Right cardiac atrium (tissue), 5 donors: Measurements from ENCODE around the gene B4GALT5. TPM values are rescaled to one million over a fixed set of nuclear protein-coding genes. Genes with fewer than 3 reads are reported as not detected.
"Not testable (repeated sequence)": the region's sequence is repeated elsewhere in the genome, so short reads cannot be mapped to it uniquely, and the experiment has no call there.

Experiments
- ATAC-seq, 2 donors: fragments of 200-7000 bp; cut with Tn5 transposase; one replicate each; pipeline versions ENCODE4 v1.8.0 to v1.9.1; 2020; ENCODE audit warnings: moderate library complexity in 2 of 2, mild to moderate bottlenecking in 1 of 2
- DNase-seq, 3 donors: peaks; one replicate each; pipeline ENCODE4 v3.0.0-alpha.2; 2020
- H3K27ac ChIP-seq: one replicate; pipeline ENCODE4 v1.5.1; 2013; ENCODE audit warnings: mild to moderate bottlenecking, low read length, control low read depth, moderate library complexity
- H3K27me3 ChIP-seq: one replicate; pipeline ENCODE4 v1.6.1; 2013; ENCODE audit not compliant: control insufficient read depth, insufficient read depth
- H3K4me1 ChIP-seq: one replicate; pipeline ENCODE4 v1.6.1; 2013; ENCODE audit warnings: low read length; ENCODE audit not compliant: control insufficient read depth, insufficient read depth
- H3K4me3 ChIP-seq: one replicate; pipeline ENCODE4 v1.5.1; 2013; ENCODE audit warnings: low read length, control low read depth
- H3K9me3 ChIP-seq: one replicate; pipeline ENCODE4 v1.6.1; 2013; ENCODE audit warnings: low read length; ENCODE audit not compliant: control insufficient read depth
- WGBS: extraction: QIAGEN DNeasy Blood & Tissue Kit; methylation state at CpG from one replicate; pipeline ENCODE4 v1.1.7; 2013; 5-methylcytosine and 5-hydroxymethylcytosine counted together
- intact Hi-C, 4 donors: fragments of 100-400 bp; cut with DNase I; formaldehyde crosslinking; loops; one replicate each; pipeline versions ENCODE4 v1.11.0 to v1.14.0; 2022 to 2023
- polyA plus RNA-seq: library from polyadenylated mRNA; stranded (reverse); fragments of 200-250 nt; gene quantifications from one replicate; pipeline ENCODE4 v1.2.3, GENCODE V29; 2013
- total RNA-seq, 4 donors: library from RNA; stranded (reverse); fragmentation: NEBNext Ultra II Directional; extraction: Animal tissue kit (Norgen Biotek cat#: 25700); gene quantifications; one replicate each; pipeline ENCODE4 v1.2.1, GENCODE V29; 2021
- donor health status: healthy with polysubstance abuse.
- donor health status: DM: no; HTN: yes; CAD: no.
- donor health status: DM: no; HTN: no; CAD: no.
- donor health status: DM: no; HTN: yes; CAD: no; lungs with severe emphysema.
- donor health status: DM: yes; HTN: yes; CAD: no.

B4GALT5 gene
- total and polyA plus RNA-seq, 5 donors: 13.8 to 33.6 (median 23.2) TPM

DNA sequence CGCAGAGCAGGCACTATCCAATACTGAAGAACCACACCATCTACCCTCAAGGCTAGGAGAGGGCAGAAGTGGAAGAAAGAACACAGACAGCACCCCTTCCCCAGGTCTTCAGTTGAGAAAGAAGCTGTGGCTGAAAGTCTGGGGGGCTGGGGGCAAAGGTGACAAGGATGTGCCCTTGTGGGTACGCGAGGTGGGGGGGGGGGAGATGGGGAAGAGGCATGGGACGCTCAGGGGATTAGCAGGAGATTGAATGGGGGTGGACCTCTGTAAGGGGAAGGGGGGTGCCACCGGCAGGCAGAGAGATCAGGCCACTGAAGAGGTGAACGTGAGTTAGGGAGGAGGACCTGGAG lies 1.1 kb downstream of the B4GALT5 start:
- ATAC-seq: peak; percentile 5 to 7
- Histone ChIP-seq H3K9me3 (no peaks in the 10 kb centered on the region), H3K4me1 (peaks cover 4% of the 10 kb centered on the region), H3K4me3 (peak overlapping the region; percentile 94), H3K27me3 (no peaks in the 10 kb centered on the region), H3K27ac (no peak overlapping the region)
- intact Hi-C loops: loop anchor here in 3 of 4 donors (10.0 kb wide), 2 partner anchors 72 to 102 kb away; partner anchors contain the start of gene SLC9A8 (in 2 of the 3)
- 0% methylated on average over 6 of the region's 6 CpGs for WGBS
- no peak for DNase-seq

- no peak for DNase-seq
- no peaks in the 10 kb centered on the region for H3K27me3 ChIP-seq
- H3K4me3 ChIP-seq: peak overlapping the region; percentile 94
- H3K27ac ChIP-seq: peak overlapping the region; percentile 49
- ATAC-seq: peak in 1 of 2 donors; percentile 3
- no peaks in the 10 kb centered on the region for H3K9me3 ChIP-seq
- peaks cover 4% of the 10 kb centered on the region for H3K4me1 ChIP-seq
- intact Hi-C loops: loop anchor here in 3 of 4 donors (10.0 kb wide), 2 partner anchors 73 to 103 kb away; partner anchors contain the start of gene SLC9A8 (in 2 of the 3)
- WGBS: 48% methylated on average over 4 of the region's 4 CpGs
Measured at GRCh38 chr20:49712118-49712517, 1.6 kb downstream of the B4GALT5 start.

- ATAC-seq (no peak), DNase-seq (no peak)
- 53% methylated on average over 3 of the region's 3 CpGs for WGBS
- H3K4me3 ChIP-seq: peak overlapping the region; percentile 94
- intact Hi-C loops: loop anchor here in 3 of 4 donors (10.0 kb wide), 2 partner anchors 73 to 103 kb away; partner anchors contain the start of gene SLC9A8 (in 2 of the 3)
- H3K9me3 ChIP-seq: no peaks in the 10 kb centered on the region
- peaks cover 4% of the 10 kb centered on the region for H3K4me1 ChIP-seq
- no peaks in the 10 kb centered on the region for H3K27me3 ChIP-seq
- no peak overlapping the region for H3K27ac ChIP-seq
Measured at GRCh38 chr20:49711667-49711987, 2.1 kb downstream of the B4GALT5 start.

DNA sequence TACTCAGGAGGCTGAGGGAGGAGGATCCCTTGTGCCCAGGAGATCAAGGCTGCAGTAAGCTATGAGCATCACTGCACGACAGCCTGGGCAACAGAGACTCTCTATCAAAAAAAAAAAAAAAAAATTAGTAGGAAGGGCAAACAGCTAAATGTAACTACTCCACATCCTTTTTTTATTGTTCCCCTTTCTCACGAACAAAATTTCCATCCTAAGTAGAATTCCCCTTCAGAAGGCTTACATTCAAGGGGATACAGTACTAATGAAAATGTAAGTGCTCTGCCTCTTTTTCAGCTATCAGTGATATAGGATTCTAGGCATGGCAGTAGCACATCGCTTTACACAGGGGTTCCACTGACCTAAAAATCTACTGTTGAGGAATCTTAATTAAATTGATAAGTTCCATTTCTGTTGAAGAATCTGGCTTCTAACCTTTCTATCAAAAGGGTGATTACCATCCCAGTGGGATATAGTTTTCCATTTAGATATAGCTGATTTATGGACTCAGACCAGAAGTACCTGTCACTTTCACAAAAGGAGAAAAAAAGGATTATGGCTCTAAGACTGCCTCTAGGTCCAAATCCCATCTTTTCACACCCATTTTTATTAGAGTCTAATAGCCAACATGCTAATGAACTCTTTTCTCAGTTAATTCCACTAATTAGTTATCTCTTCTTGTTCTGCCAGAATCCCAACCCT lies 2.6 kb downstream of the B4GALT5 start:
- Histone ChIP-seq H3K4me3 (no peak overlapping the region), H3K27ac (no peak overlapping the region), H3K27me3 (no peaks in the 10 kb centered on the region), H3K4me1 (peaks cover 6% of the 10 kb centered on the region), H3K9me3 (no peaks in the 10 kb centered on the region)
- intact Hi-C loops: loop anchor here in 3 of 4 donors (10.0 kb wide), 2 partner anchors 74 to 104 kb away; partner anchors contain the start of gene SLC9A8 (in 2 of the 3)
- no peak for ATAC-seq
- 31% methylated on average over 3 of the region's 3 CpGs for WGBS
- no peak for DNase-seq

DNA sequence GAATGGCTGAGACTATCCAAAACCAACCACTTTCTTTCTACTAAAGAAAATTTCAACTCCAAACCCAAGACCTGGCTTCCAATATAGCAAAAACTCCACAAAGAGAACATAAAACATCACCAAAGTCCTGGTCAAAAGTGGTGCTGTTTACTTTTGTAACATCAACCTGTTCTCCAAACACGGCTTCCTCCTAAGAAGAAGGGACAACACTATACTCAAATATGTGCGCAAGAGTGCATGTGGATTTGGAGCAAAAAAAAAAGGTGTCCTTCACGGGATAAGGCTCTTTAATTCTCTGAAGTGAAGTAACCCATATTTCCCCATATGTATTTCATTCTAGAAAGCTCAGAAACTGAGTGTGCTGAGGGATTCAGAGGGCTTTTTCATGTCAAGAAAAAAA lies 6.6 kb downstream of the B4GALT5 start:
- intact Hi-C loops: no loop called here
- Histone ChIP-seq H3K27ac (peak overlapping the region; percentile 36), H3K4me1 (peaks cover 8% of the 10 kb centered on the region), H3K27me3 (no peaks in the 10 kb centered on the region), H3K9me3 (no peaks in the 10 kb centered on the region), H3K4me3 (no peak overlapping the region)
- no peak for ATAC-seq
- DNase-seq: no peak
- WGBS: 70% methylated on average over 3 of the region's 3 CpGs

GRCh38 chr20:49706630-49707091 lies 7.0 kb downstream of the B4GALT5 start:
- 33% methylated on average over 5 of the region's 5 CpGs for WGBS
- Histone ChIP-seq H3K4me1 (peaks cover 8% of the 10 kb centered on the region), H3K4me3 (no peak overlapping the region), H3K27me3 (no peaks in the 10 kb centered on the region), H3K9me3 (no peaks in the 10 kb centered on the region), H3K27ac (peak overlapping the region; percentile 46)
- DNase-seq (no peak), ATAC-seq (peak; percentile 53 to 61)
- intact Hi-C loops: no loop called here

DNA sequence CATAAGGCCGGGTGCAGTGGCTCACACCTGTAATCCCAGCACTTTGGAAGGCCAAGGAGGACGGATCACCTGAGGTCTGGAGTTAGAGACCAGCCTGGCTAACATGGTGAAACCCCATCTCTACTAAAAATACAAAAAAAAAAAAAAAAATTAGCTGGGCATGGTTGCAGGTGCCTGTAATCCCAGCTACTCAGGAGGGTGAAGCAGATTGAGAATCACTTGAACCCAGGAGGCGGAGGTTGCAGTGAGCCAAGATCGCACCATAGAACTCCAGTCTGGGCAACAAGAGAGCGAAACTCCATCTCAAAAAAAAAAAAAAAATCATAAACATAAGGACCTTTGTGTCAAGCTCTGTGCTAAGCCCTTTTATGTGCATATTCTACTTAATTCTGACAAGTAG lies 7.8 kb downstream of the B4GALT5 start:
- not testable (repeated sequence) for H3K27ac ChIP-seq

DNA sequence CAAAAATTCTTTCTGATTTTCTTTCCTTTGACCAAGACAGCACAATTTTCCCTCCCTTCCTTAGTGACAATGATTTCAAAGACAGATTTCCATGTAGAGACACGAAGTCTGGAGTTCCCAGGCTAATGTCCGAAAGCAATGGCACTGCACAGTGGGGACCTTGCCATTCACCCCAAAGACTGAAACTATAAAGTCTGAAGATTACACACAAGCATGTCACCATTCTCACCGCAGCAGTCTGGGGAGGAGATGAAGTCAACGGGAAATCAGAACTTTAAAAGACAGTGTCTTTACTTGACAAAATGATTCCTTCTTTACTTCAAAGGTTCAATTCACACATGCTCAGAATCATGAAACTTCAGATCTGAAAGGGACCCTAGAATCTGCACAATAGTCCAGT lies 8.3 kb downstream of the B4GALT5 start:
- no peaks in the 10 kb centered on the region for H3K9me3 ChIP-seq
- H3K27me3 ChIP-seq: no peaks in the 10 kb centered on the region
- H3K27ac ChIP-seq: no peak overlapping the region
- DNase-seq: no peak
- 63% methylated on average over 4 of the region's 4 CpGs for WGBS
- H3K4me3 ChIP-seq: no peak overlapping the region
- intact Hi-C loops: no loop called here
- peaks cover 8% of the 10 kb centered on the region for H3K4me1 ChIP-seq
- no peak for ATAC-seq

More for the DNA sequence above, 7.8 kb downstream of the B4GALT5 start:
- DNase-seq, H3K4me3 ChIP-seq, H3K27me3 ChIP-seq, ATAC-seq, H3K4me1 ChIP-seq, intact Hi-C loops, H3K9me3 ChIP-seq: not testable (repeated sequence)
- 85% methylated on average over 5 of the region's 5 CpGs for WGBS

DNA sequence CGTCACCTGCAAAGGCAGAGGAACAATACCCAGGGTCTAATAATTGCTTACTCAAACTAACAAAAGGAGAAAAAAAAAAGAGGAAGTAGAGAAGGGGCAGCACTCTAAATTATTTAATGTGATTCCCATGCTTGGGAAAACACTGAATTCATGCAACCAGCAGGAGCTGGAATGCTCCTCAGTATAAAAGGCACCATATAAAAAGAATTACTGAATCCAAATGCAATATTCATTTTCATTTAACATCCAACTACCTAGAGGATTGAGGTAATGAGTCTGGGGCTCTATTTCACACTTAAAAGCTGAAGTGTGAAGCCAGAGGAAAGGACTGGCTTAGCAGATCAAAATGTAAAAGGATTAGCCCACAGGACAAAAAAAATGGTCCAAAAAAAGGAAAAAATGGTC lies 8.7 kb downstream of the B4GALT5 start:
- Histone ChIP-seq H3K4me3 (no peak overlapping the region), H3K4me1 (peaks cover 8% of the 10 kb centered on the region), H3K9me3 (no peaks in the 10 kb centered on the region), H3K27ac (no peak overlapping the region), H3K27me3 (no peaks in the 10 kb centered on the region)
- intact Hi-C loops: no loop called here
- WGBS: 63% methylated on average over 1 of the region's 1 CpG
- ATAC-seq: no peak
- DNase-seq: no peak

DNA sequence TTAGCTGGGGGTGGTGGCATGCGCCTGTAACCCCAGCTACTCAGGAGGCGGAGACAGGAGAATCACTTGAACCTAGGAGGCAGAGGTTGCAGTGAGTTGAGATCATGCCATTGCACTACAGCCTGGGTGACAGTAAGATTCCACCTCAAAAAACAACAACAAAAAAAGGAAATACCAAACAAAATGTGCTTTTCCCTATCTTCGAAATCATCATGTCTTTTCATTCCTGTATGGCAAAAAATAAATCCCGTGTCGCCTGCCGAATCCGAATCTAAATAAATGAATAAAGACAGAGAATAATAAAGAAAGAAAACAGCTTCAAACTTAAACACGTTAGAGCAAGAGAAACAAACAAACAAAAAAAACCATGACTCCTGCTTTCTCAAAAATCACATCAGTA lies 11.8 kb downstream of the B4GALT5 start:
- intact Hi-C loops: no loop called here
- no peak for DNase-seq
- 75% methylated on average over 8 of the region's 8 CpGs for WGBS
- Histone ChIP-seq H3K4me1 (peaks cover 9% of the 10 kb centered on the region), H3K27me3 (no peaks in the 10 kb centered on the region), H3K9me3 (no peaks in the 10 kb centered on the region), H3K4me3 (no peak overlapping the region), H3K27ac (no peak overlapping the region)
- no peak for ATAC-seq

DNA sequence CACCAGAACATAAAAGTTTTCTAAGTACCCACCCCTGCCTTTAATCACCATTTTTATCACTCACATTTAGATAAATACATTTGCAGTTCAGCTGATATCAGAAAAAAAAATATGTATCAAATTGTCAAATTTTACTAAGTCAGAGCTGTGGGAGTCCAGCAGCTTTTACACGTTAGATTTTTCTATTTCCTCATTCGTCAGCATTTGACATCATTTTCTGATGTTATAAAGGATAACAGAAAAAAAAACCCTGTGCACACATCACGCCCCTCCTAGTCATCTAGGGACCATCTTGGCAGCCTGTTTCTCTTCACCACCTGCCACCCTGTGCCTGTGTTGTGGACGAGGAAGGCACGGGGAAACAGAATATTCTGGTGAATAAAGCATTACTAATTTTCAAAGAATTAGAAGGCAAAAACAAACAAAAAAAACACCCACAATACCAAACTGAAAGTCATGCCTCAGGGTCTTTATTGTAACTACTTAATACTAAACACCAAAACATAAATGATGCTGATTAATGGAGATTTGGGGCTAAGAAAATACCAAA lies 12.4 kb downstream of the B4GALT5 start:
- no peak overlapping the region for H3K27ac ChIP-seq
- no peaks in the 10 kb centered on the region for H3K9me3 ChIP-seq
- H3K4me1 ChIP-seq: peaks cover 7% of the 10 kb centered on the region
- 43% methylated on average over 5 of the region's 5 CpGs for WGBS
- peak in 1 of 2 donors; percentile 22 for ATAC-seq
- DNase-seq: no peak
- intact Hi-C loops: no loop called here
- no peak overlapping the region for H3K4me3 ChIP-seq
- H3K27me3 ChIP-seq: no peaks in the 10 kb centered on the region
